Measurements from ENCODE around the gene CABLES1.

Gene CABLES1

GRCh38 chr18:23171581-23172156 lies 36.4 kb downstream of the CABLES1 start:
- no peak for DNase-seq

- DNase-seq = no peak
Observed at GRCh38 chr18:23172591-23173380, 37.5 kb downstream of the CABLES1 start.

GRCh38 chr18:23173912-23174311 lies 38.6 kb downstream of the CABLES1 start:
- no peak for DNase-seq

- no peak for DNase-seq
Observed at GRCh38 chr18:23176701-23177432, 41.6 kb downstream of the CABLES1 start.

- DNase-seq = no peak
Observed at GRCh38 chr18:23177433-23178072, 42.3 kb downstream of the CABLES1 start.

GRCh38 chr18:23178201-23178600 lies 42.9 kb downstream of the CABLES1 start:
- no peak for DNase-seq

- no peak for DNase-seq
Observed at GRCh38 chr18:23178661-23179081, 43.4 kb downstream of the CABLES1 start.

- no peak for DNase-seq
Observed at GRCh38 chr18:23179416-23179815, 44.1 kb downstream of the CABLES1 start.

GRCh38 chr18:23181547-23181946 lies 46.3 kb downstream of the CABLES1 start:
- no peak for DNase-seq

GRCh38 chr18:23182606-23183005 lies 47.3 kb downstream of the CABLES1 start:
- no peak for DNase-seq

- DNase-seq = no peak
Observed at GRCh38 chr18:23183411-23184150, 48.3 kb downstream of the CABLES1 start.

GRCh38 chr18:23186781-23187180 lies 51.5 kb downstream of the CABLES1 start:
- DNase-seq = no peak

- no peak for DNase-seq
Observed at GRCh38 chr18:23188068-23188760, 52.9 kb downstream of the CABLES1 start.

GRCh38 chr18:23189099-23189498 lies 53.8 kb downstream of the CABLES1 start:
- no peak for DNase-seq

GRCh38 chr18:23189768-23190661 lies 54.7 kb downstream of the CABLES1 start:
- no peak for DNase-seq

- no peak for DNase-seq
Observed at GRCh38 chr18:23191232-23191631, 55.9 kb downstream of the CABLES1 start.

- DNase-seq = no peak
Observed at GRCh38 chr18:23193742-23194141, 58.5 kb downstream of the CABLES1 start.

- DNase-seq = no peak
Observed at GRCh38 chr18:23194155-23194996, 59.1 kb downstream of the CABLES1 start.

- DNase-seq = no peak
Observed at GRCh38 chr18:23194997-23195957, 60.0 kb downstream of the CABLES1 start.

Data from stimulated activated naive CD4-positive, alpha-beta T cell (primary cell).